ENCODE data around the gene GPRC5D.

GRCh38 chr12:12901158-12901791 is 50.7 kb downstream of the GPRC5D start:
- no peak for TF ChIP-seq GABPA (IDR thresholded peaks at IDR 0.05; ENCODE audit: low read depth)
- no peak for TF ChIP-seq CTCF (IDR thresholded peaks at IDR 0.05; ENCODE audit: insufficient read depth, low read length)
- TF ChIP-seq POLR2AphosphoS5 (IDR thresholded peaks at IDR 0.05; ENCODE audit: low read depth), result no peak
